GM21619 (cell line): Measurements from ENCODE around the gene MACROD1.
"Not testable (repeated sequence)": the region's sequence is repeated elsewhere in the genome, so short reads cannot be mapped to it uniquely, and the experiment has no call there.

ENCODE experiments used
- ATAC-seq: cut with Tn5 transposase; IDR thresholded peaks from one replicate; pipeline ENCODE4 v1.9.1; 2021; ENCODE audit not compliant: unreplicated experiment

MACROD1 gene

GRCh38 chr11:63973912-63974258 is 192.0 kb downstream of the MACROD1 start:
- not testable (repeated sequence) for ATAC-seq

- no peak for ATAC-seq
These were observed 195.0 kb downstream of the MACROD1 start for GRCh38 chr11:63970902-63971301.

- no peak for ATAC-seq
These were observed 196.5 kb downstream of the MACROD1 start for GRCh38 chr11:63969461-63969860.

GRCh38 chr11:63966444-63966843 is 199.5 kb downstream of the MACROD1 start:
- no peak for ATAC-seq

- ATAC-seq: not testable (repeated sequence)
These were observed 202.0 kb downstream of the MACROD1 start for GRCh38 chr11:63963895-63964294.

GRCh38 chr11:63961608-63962412 is 204.1 kb downstream of the MACROD1 start:
- ATAC-seq: no peak

GRCh38 chr11:63958008-63958407 is 207.9 kb downstream of the MACROD1 start:
- ATAC-seq: no peak

GRCh38 chr11:63952570-63952969 is 213.3 kb downstream of the MACROD1 start:
- no peak for ATAC-seq

GRCh38 chr11:63951779-63952536 is 214.0 kb downstream of the MACROD1 start:
- ATAC-seq: no peak
